PC-3 (cell line): ENCODE measurements around the gene PLA2G1B. TPM values are rescaled to one million over a fixed set of nuclear protein-coding genes. Genes with fewer than 3 reads are reported as not detected.

Experiments used
- ATAC-seq: fragments of 200-7000 bp; cut with Tn5 transposase; 2 replicates; pipeline ENCODE4 v1.9.1; 2020; ENCODE audit warnings: mild to moderate bottlenecking, moderate library complexity
- BruUV-seq: library from RNA; stranded (reverse); fragments of 400-500 nt; replicated peaks from 2 replicates; lab custom pipeline; 2021; lab: Mats Ljungman, UMichigan
- CTCF ChIA-PET: fragments of 300-600 bp; sonication (Branson Sonifier 250); formaldehyde crosslinking; loops from one replicate; lab custom pipeline; 2022; ENCODE audit warnings: antibody characterized with exemption; lab: Charles Lee
- POLR2A ChIA-PET: fragments of 300-600 bp; sonication (Branson Sonifier 250); formaldehyde crosslinking; loops from one replicate; lab custom pipeline; 2022; ENCODE audit warnings: antibody characterized with exemption; ENCODE audit not compliant: unreplicated experiment; lab: Charles Lee
- DNase-seq: peaks from one replicate; pipeline ENCODE4 v3.0.0-alpha.2; 2015
- H2AFZ ChIP-seq: fragments of 300-600 bp; sonication (generic); 2 replicates; pipeline ENCODE4 v1.6.0; 2016; ENCODE audit warnings: antibody characterized with exemption, low read length
- H3F3A ChIP-seq: fragments of 300-600 bp; sonication (generic); one replicate; pipeline ENCODE4 v1.6.0; 2017; ENCODE audit warnings: antibody characterized with exemption, low read length, control low read depth, mild to moderate bottlenecking; ENCODE audit not compliant: unreplicated experiment
- H3K27ac ChIP-seq: fragments of 300-600 bp; sonication (generic); 2 replicates; pipeline ENCODE4 v1.5.1; 2016; ENCODE audit warnings: mild to moderate bottlenecking, low read length
- H3K27me3 ChIP-seq: fragments of 300-600 bp; sonication (generic); 2 replicates; pipeline ENCODE4 v1.6.1; 2016; ENCODE audit warnings: low read length, mixed read lengths
- H3K36me3 ChIP-seq: fragments of 300-600 bp; sonication (generic); 2 replicates; pipeline ENCODE4 v1.6.1; 2016; ENCODE audit warnings: low read depth, mixed run types, low read length, mixed read lengths
- H3K4me1 ChIP-seq: fragments of 300-600 bp; sonication (generic); 2 replicates; pipeline ENCODE4 v1.5.1; 2016; ENCODE audit warnings: low read length; ENCODE audit not compliant: insufficient read depth
- H3K4me2 ChIP-seq: fragments of 300-600 bp; sonication (generic); 2 replicates; pipeline ENCODE4 v1.6.0; 2016; ENCODE audit warnings: low read length
- H3K4me3 ChIP-seq: fragments of 300-600 bp; sonication (generic); 2 replicates; pipeline ENCODE4 v1.5.1; 2016; ENCODE audit warnings: mild to moderate bottlenecking, low read length, mixed read lengths
- H3K79me2 ChIP-seq: fragments of 300-600 bp; sonication (generic); 2 replicates; pipeline ENCODE4 v1.6.1; 2017; ENCODE audit warnings: low read length, mixed read lengths
- H3K9ac ChIP-seq: fragments of 300-600 bp; sonication (generic); 2 replicates; pipeline ENCODE4 v1.6.0; 2016; ENCODE audit warnings: mild to moderate bottlenecking, low read length
- H3K9me2 ChIP-seq: fragments of 300-600 bp; sonication (generic); replicated peaks from 2 replicates; pipeline ENCODE4 v1.6.1; 2016; ENCODE audit warnings: mixed run types, low read length, mixed read lengths
- H3K9me3 ChIP-seq: fragments of 300-600 bp; sonication (generic); 2 replicates; pipeline ENCODE4 v1.6.1; 2016; ENCODE audit warnings: low read length, mixed read lengths
- H4K20me1 ChIP-seq: fragments of 300-600 bp; sonication (generic); 2 replicates; pipeline ENCODE4 v1.6.1; 2016; ENCODE audit warnings: low read length, mixed read lengths
- CTCF ChIP-seq: fragments of 300-600 bp; sonication (generic); conservative IDR thresholded peaks from 2 replicates; pipeline ENCODE4 v1.5.1; 2017; ENCODE audit warnings: antibody characterized with exemption, low read depth, mild to moderate bottlenecking, low read length
- EZH2 ChIP-seq: fragments of 300-600 bp; sonication (generic); IDR thresholded peaks from one replicate; pipeline ENCODE4 v1.6.1; 2017; ENCODE audit warnings: antibody characterized with exemption, mild to moderate bottlenecking, low read length; ENCODE audit not compliant: unreplicated experiment
- EZH2phosphoT487 ChIP-seq: fragments of 300-600 bp; sonication (generic); IDR thresholded peaks from 2 replicates; pipeline ENCODE4 v1.6.1; 2018; ENCODE audit warnings: mild to moderate bottlenecking, antibody characterized with exemption, low read length, borderline replicate concordance
- intact Hi-C: fragments of 100-400 bp; cut with micrococcal nuclease; formaldehyde crosslinking; loops from 2 replicates; pipeline ENCODE4 v1.9.0; 2023
- total RNA-seq: library from RNA; depleted of rRNA; stranded (reverse); fragments of >200 nt; gene quantifications from 2 replicates; pipeline ENCODE4 v1.2.3, GENCODE V29; 2014

The PLA2G1B gene
- total RNA-seq, 1 experiment from 2014 or later = not detected

DNA sequence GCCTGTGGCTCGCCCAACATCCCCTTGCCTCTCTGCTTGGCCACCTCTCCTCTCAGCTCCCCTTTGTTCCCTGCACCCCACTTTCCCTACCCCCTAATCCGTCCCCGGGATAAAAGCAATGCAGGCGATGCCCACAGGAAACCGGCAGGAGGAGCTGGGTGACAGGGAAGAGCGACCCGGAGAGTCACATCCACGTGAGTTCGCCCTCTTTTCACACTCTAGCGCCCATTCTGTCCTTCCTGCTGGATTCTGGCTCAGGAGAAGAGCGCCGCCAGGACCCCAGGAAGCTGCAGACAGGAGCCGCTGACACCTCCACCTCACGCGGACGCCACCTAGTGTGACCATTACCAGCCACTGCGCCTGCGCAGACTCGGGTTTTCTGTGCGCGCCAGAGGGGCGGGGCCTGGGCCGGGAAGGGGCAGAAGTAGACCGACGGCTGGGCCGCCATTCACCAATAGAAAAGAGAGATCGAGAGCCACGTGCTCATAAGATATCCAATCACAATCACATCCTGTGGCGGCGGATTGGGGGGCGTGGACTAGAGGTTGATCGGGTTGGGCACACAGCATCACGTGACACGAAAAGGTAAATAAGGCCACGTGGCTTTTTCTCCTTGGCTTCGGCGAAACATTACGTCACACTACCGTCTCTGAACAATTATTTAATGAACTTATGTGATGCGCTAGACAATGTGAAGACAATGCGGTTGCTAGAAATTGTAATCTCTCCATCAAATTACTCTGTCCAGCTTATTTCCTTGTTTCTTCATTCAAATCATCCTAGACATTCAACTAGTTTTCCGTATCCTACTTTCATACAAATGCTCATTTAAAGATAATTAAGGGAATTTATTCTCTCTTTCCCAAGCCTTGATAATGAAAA lies 10.1 kb downstream of the PLA2G1B start:
- no peaks in the 10 kb centered on the region for H3K27me3 ChIP-seq
- ChIA-PET CTCF (interaction anchor here (0.5 to 0.7 kb wide), 3 partner anchors 15 to 511 kb away, joined by 3 to 4 read pairs (median 3); partner anchors contain the start of gene SIRT4), POLR2A (interaction anchor here (0.6 to 0.9 kb wide), 5 partner anchors 25 to 1425 kb away, joined by 3 to 5 read pairs (median 4); no protein-coding TSS in a partner anchor)
- no peaks in the 10 kb centered on the region for H3K36me3 ChIP-seq
- H3K9ac ChIP-seq = peak overlapping the region; percentile 84
- peak overlapping the region; percentile 91 for H2AFZ ChIP-seq
- H3K9me2 ChIP-seq = no peaks in the 10 kb centered on the region
- no TSS peak for BruUV-seq
- peaks cover 7% of the 10 kb centered on the region for H3K79me2 ChIP-seq
- peak overlapping the region; percentile 73 for H3K4me3 ChIP-seq
- ATAC-seq (peak; percentile 98), DNase-seq (peak; percentile 100)
- peak overlapping the region; percentile 39 for H3K27ac ChIP-seq
- peaks cover 11% of the 10 kb centered on the region for H3K4me1 ChIP-seq
- no peaks in the 10 kb centered on the region for H3K9me3 ChIP-seq
- peak overlapping the region; percentile 99 for H3K4me2 ChIP-seq
- TF ChIP-seq EZH2phosphoT487 = no peak
- peak; percentile 84 for TF ChIP-seq CTCF
- no peaks in the 10 kb centered on the region for H4K20me1 ChIP-seq
- intact Hi-C loops = loop anchor here (1.0 kb wide), 2 partner anchors 15 to 24 kb away; partner anchors contain the start of genes RNU4-1 and SIRT4
- no peaks in the 10 kb centered on the region for H3F3A ChIP-seq

- TSS peak; percentile 96 for BruUV-seq
- no peak for ATAC-seq
These were observed 10.8 kb downstream of the PLA2G1B start for GRCh38 chr12:120316798-120317223.

More at GRCh38 chr12:120316798-120317223, 10.8 kb downstream of the PLA2G1B start:
- Histone ChIP-seq H3K36me3 (no peaks in the 10 kb centered on the region), H3K27ac (peak overlapping the region; percentile 39), H3F3A (no peaks in the 10 kb centered on the region), H3K9me3 (no peaks in the 10 kb centered on the region), H3K27me3 (no peaks in the 10 kb centered on the region), H2AFZ (peak overlapping the region; percentile 91), H3K4me1 (peaks cover 11% of the 10 kb centered on the region), H3K79me2 (peaks cover 7% of the 10 kb centered on the region), H3K9me2 (no peaks in the 10 kb centered on the region), H3K4me3 (peak overlapping the region; percentile 73), H4K20me1 (no peaks in the 10 kb centered on the region), H3K4me2 (peak overlapping the region; percentile 99), H3K9ac (peak overlapping the region; percentile 84)
- ChIA-PET POLR2A (interaction anchor here (0.6 to 0.9 kb wide), 4 partner anchors 26 to 1426 kb away, joined by 3 to 5 read pairs (median 4); no protein-coding TSS in a partner anchor), CTCF (interaction anchor here (0.5 to 0.6 kb wide), 2 partner anchors 150 to 512 kb away, joined by 3 read pairs; no protein-coding TSS in a partner anchor)
- intact Hi-C loops = loop anchor here (1.0 kb wide), 2 partner anchors 15 to 24 kb away; partner anchors contain the start of genes RNU4-1 and SIRT4
- peak; percentile 14 for DNase-seq
- TF ChIP-seq EZH2 = no peak
- TF ChIP-seq CTCF = no peak
- no peak for TF ChIP-seq EZH2phosphoT487
